ENCODE results near the gene HOXB2.
A peak's percentile ranks its signal among the peaks of the same experiment; 100 is the strongest.

HOXB2 gene

DNA sequence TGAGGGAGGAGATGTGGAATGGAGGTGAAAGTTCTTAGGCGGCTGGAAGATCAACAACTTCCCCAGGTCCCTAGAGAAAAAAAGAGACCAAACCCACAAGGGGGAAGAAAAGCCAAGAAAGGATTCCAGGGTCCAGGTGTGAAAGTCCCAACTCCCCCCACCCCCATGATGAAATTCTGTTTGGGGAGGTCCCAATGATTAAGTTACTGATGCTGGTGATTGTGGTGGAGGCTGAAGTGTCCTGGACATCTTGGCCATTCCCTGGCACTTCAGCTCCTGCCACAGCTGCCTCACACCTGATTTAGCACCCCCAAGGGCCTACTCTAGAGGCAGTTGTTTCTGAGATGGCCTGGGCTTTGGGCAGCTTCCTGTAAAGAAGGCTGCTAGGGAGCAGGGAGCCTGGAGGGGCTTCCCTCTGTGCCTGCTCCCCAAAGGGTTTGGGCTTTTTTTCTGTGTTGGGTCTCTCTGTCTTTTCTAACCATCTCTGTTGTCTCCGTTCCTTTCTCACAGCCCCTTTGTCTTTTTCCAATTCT is 20.2 kb upstream of the HOXB2 start:
- no peak for ATAC-seq

DNA sequence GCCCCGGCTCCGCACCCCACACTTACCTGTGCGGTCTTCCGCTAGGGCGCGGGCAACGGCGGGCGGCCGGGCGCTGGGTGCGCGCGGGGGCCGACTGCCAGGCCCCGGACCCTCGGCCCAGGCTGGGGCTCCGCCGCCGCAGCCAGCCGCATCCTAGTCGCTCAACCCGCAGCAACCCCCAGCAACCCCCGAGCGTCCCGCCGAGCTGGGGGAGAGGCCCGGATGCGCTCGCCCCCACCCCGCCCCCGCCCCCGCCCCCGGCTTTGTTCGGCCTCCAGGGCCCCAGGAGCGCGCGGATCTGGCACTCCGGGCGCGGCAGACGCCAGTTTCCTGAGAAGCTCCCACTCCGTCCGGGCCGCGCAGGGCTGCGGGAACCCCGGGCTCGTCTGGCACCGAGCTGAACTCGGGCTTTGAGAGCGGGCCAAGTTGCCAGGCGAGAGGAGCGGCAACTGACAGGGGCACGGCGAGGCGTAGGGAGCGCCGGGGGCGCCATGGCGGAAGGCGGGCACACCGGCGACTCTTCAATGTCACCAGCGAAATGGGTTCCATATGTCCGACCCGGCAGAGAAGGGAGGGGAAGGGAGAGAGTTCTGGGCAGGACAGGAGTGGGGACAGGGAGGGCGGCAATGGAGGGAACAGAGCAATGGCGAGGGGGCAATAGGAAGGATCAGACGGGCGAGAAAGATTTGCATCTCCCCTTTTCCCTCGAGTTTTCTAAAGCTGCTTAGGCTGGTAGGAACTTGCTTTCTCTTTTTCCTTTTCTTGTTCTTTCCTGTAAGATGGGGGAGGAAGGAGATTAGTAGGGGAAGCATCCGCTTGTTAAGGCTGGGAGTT is 19.5 kb upstream of the HOXB2 start:
- ATAC-seq: no peak

DNA sequence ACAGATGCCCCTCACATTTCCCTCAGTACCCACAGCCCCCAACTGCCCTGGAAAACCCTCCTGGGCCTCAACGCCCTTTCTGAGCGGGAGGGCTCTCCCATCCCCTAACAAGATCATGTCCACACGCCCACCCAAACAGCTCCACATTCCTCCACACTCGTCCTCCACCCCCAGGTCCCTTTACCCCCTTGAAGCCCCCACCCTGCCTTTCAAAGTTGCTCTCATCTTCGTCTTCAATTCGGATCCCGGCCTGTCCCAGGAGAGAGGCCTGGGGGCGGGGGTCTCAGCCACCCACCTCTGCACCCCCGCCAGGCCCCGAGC is 18.9 kb upstream of the HOXB2 start:
- ATAC-seq: no peak

DNA sequence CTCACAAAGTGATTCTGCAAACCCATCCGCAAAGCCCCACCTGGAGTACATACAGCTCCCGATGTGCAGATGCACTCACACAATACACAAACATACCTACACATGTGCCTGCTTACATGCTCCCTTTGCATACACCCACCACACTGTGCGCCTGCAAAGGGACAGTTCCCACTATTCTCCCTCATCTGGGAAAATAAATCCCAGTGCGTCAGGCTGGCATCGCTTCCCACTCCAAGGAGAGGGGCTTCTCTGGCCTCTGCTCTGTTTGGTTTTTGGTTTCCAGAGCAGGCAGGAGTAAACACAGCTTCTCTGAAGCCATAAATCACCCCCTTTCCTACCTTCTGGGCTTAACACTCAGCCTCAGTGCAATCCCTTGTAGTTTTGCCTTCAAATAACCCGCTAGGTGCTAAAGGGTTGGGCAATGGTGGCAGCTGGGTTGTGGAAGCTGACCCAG is 18.5 kb upstream of the HOXB2 start:
- ATAC-seq: no peak

DNA sequence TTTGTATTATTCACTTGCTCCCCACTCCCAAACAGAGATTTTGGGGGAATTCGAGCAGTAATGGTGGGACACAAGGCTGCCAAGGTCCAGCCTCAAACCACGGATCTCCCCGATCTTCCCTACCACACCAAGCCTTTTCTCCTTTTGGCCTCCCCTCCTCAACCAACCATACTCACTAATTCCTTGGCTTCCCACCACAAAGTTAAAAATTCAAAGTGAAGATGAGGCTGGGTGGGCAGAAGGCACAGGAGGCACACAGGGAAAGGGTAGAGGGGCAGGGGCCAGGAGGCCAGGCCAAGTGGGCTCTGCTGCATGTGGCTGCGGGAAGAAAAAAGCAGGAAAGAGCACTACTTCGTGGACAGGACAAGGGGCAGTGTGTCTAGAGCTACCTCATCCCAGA is 18.0 kb upstream of the HOXB2 start:
- ATAC-seq: no peak

DNA sequence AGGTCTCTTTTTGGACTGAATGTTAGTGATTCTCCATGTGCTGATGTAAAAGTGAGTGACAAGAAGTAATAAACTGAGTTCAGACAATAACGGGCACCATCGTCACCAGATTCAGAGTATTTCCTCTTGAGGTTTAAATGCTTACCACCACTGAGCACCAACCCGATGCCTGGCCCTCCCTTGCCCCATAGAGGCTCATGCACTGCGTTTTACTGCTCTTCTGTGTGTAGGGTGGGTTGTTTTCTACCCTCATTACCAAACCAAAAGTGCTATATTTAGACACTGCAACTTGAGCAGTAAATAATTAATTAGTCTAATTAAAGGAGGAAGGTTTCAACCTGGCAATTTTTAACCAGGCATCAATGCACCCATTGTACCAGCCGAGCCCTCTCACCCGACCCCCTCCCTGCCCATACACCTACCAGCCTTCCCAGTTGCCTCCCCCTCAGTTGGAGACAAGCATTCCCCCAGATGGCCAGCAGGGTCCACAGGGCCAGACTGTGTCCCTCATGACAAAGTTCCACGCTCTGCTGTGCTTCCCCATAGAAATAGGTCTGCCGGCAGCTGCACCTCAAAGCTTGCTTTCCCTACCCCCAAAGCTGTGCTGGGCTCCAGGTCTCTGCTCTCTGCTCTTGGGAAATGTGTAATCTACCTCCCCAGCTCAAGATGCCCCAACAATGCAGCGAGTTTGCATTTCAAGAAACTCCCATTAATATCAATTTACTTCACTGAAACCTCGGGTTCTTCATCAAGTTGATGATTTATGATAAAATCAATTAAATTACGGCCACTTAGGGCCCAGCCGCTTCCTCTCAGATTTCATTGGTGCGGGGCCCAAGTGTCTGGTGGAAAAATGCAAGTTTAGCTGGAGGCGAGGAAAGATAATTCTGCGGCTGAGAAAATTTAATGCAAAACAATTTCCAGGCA is 17.2 kb upstream of the HOXB2 start:
- peak in 1 of 2 donors; percentile 36 for ATAC-seq

DNA sequence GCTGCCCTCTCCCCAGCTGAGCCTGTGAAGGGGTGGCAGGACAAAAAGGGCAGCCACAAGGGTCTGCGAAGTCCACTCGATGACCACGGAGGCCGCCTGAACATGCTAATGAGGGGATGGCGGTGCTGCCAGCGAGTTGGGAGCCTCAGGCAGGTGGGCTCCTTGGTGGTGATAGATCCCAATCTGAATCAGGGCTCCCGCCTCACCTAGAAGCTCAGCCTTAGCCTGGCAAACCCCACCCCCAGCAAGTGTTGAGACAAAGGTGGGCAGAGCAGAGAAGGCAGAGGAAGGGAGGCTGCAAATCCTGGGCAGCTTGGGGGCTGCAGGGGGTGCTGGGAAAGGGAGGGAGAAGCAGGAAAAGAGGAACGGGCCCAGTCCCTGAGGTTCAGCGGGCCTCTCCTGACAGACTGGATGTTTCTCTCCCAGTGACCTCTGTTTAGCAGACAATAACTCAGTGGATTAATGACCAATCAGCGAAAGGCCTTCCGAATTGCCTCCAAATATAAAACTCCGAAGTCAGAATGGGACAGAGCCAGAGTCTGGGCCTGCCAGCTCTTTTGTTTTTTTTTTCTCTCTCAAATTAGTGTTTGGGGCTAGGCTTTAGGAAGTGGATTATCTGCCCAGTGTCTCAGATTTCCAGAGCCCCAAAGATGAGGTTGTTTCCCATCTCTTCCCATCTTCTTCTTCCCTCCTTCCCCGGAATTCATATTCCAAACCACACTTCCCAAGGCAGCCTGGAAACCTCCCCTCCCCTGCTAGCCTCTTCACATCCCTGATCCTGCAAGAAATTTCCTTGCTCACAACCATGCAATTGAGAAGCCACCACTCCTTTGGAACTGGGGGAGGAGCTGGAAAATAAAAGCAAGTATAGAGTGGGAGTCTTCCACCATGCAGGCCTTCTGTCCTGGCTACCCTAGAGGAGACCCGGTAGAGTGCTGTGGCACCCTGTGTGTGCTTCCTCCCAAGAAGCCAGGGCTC is 15.2 kb upstream of the HOXB2 start:
- no peak for ATAC-seq

DNA sequence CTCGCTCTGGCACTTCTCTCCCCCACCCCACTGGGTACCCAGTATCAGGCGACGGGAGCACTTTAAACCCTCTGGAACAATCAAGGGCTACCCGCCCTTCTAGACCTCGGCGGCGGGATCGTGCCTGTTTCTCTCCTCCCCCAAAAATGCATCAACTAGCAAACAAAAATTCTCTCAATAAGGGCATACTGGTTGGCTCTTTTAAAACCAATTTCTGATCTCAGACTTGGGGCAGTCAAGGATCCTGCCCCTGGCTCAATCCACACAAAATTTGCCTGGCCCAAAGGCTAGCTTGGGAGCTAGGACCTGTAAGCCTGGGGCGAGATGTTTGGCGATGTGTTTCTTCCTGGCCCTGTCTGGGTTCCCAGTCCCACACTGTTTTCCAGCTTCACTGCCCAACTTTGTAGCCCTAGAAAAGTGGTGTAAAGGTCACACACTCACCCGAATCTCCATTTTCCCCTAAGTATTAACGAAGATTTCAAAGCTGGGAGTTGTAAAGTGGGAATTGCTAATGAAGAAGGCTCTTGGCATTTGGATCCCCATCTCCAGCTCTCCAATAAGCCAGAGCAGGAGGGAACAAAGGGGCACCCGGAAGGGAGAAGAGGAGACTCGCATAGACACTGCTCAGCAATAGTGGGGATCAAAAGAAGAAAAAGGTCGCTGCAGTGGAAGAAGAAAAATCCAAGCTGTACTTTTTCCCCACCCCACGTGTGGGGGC is 14.4 kb upstream of the HOXB2 start:
- ATAC-seq: no peak

DNA sequence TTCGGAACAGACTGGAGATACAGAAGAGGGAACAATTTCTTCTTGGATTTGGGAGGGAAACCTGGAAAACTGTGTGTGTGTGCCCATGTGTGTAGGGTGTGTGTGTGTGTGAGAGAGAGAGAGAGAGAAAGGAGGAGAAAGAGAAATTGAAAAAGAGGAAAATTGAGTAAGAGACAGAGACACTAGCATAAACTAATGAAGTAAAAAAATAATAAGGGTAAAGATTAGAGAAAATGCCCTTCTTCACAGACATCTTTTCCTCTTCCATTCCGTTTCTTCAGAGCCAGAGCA is 13.9 kb upstream of the HOXB2 start:
- ATAC-seq: no peak

DNA sequence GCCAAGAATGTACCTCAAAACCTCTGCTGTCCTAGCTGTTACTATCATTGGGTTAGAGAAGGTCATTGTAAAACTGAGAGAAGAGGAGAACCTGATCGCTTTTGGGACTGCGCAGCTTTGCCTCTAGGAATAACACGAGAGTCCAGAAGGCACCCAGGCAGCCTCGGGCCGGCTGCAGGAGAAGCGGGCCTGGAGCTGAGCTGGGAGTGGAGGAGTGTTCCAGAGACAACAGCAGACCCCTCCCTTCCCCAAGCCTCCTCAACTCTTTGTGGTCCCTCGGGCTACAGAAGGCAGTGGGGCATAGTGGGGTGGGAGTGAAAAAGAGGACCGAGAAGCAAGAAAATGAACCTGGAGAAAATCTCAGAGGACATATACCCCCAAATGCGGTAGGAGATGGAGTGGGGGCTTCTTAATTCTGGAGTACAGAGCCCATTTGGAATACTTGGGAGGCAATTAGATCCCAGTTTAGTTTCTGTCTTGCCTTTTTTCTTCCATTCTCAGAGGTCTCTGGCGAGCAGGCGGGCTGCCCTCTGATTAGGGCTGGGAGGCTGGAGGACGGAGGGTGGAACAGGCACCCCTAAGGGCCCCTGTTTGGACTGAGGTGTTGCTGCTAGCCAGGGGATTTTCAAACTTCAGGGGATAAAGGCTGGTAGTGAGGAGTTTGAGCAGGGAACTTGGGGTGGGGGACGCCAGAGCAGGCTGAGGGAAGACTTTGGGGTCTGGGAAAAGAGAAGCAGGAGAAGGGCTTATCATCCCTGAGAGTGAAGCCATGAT is 13.3 kb upstream of the HOXB2 start:
- no peak for ATAC-seq

DNA sequence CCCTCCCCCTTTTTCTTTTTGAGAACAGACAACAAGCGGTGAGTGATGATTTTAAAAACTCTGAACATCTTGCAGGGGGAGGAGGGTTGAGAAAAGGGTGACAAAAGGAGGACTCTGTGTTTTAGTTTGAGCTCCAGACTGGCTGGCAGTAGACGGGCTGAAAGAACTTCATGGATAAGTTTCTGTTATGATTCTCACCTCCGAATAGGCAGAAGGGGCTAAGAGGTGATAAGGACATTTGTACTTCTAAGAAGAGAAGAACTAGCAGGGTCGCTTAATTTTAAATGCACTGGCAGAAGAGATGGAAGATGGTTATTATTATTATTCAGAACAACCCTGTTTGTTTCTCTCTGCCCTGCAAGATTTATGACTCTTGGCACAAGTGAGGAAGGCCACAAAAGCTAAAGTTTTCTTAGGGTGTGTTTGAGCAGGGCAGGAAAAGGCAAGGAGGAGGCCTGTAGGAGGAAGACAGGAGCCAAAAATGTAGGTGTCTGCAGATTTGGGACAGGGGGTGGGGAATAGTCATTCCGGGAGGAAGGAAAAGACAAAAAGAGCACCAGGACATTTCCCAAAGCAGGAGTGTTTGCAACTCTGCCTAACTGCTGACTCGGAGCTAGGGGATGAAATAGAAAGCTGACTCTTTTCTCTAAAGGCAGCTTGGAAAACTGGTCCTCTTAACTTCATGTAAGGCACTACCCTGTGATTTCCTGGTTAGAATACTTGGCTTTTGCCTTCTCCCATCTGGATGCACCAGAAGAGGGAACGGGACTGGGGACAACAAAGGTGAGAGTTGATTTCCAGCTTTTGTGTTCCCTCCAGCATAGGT is 11.9 kb upstream of the HOXB2 start:
- ATAC-seq: no peak

DNA sequence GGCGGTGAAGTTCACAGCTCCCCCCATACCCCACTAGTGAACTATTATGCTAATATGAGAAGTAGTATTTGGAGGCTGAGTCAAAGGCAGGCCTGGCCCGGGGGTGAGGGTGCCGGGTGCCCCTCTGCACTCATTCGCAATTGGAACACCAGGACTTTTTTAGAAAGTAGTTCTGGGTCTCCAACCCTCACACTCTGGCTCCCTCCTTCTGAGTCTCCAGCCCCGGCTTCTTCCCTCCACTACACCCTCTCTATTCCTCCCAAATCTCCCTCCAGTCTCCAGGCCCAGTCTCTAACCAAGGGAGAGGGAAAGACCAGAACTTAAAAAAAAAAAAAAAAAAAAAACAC is 11.3 kb upstream of the HOXB2 start:
- no peak for ATAC-seq

DNA sequence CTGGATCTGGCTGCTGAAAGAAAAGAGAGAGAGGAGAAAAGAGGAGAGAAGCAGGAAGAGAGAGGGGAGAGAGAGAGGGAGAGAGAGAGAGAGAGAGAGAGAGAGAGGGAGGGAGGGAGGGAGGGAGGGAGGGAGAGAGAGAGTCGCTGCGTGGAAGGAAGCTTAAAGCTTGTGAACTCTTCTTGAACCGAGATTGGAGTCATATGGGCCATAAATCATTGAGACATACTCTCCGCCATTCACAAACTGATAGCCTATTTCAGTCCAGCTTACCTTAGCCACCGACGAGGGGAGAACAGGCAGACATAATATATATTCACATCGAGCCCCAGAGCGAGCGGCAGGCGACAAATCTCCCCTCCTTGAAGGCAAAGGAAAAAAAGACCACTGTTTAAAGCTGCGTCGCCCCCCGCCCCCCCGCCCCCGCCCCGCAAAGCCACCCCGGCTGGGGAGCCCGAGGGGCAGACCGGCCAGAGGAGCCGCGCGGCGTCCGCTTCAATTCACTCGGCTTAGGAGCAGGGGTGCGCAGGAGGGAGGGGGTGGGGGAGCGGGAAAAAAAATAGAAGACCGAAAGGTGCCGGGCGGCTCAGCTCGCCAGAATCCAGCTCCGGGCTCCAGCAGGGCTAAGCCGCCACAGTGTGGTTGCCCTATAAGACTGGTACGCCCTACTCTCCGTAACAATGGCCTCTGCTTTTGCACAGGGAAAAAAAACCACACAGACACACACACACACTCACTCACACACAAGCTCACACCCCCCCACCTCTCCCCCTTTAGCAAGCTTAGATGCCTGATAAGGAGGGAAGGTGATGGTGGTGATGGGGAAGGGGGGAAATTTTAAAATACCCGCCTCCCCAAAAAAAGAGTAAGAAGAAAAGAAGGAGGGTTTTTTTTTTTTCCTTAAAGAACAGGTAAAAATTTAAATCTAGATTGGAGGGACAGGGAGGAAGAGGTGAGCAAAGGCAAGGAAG is 10.6 kb upstream of the HOXB2 start:
- ATAC-seq: peak; percentile 32 to 38

DNA sequence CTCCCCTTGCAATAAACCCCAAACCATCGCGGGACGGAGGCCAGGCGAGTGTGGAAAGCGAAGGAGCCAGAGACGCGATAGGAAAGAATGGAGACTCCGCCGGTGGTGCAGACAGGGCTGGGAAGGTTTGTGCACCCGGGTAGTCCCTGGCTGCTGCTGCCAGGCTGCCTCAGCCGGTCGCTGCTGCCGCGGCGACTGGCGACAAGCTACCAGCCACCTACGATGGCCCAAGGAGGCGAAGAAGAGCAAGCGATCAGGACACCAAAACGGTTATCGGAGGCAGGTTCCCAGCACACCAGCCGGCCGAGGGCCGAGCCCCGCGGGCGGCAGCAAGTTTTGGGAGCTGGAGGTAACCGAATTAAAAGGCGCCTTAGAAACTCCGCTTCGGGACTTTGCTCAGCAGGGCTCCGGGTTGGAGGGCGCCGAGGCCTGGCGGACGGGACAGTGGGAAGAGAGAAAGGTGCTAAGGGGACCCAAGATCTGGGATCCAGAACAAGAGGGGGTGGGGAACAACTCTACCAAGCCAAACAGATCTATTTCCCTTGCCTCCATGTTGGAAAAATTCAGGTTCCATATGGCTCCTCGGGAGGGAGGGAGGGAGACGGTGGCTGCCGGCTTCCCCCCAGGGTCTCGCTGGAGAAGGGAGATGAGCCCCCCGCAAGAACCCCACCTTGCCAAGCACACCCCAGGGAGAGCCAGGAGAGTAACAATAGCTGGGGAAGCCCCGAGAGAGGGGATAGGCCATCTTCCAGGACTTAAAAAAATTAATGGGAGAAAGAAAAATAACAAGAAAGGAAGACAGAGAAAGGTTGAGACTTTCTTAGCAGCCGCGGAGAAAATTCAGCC is 9.7 kb upstream of the HOXB2 start:
- ATAC-seq: no peak

DNA sequence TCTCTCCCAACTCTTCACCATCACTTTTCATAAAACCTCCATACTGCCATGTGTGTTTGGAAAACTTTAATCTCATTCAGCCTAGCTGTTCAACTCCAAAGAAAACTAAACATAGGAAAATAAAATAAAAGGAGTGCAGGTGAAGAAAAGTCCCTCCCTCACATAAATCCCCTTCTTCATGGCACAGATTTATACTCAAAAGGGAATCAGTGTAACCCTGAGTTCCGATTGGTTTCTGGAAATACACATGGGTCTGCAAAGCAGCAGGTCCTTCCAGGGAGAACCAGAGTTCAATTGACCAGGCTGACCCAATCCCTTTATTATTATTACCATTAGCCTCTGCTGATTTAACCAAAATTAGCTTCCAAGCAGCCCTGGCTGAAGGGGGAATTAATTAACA is 8.9 kb upstream of the HOXB2 start:
- no peak for ATAC-seq

DNA sequence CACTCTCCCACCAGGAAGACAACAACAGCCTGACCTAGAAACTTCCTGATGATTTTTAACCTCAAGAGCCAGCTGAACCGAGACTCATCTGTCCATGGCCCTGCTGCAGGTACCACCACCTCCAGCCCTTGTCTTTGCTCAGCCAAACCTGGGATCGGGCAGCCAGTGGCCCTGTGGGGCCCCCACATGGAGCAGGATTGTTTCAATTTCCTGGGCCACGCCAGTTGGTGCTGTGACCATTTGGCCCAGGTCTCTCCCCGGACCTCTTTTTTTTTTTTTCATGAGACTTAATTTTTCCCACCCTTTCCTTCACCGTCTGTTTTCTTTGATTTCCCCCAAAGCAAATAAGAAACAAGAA is 8.3 kb upstream of the HOXB2 start:
- no peak for ATAC-seq

DNA sequence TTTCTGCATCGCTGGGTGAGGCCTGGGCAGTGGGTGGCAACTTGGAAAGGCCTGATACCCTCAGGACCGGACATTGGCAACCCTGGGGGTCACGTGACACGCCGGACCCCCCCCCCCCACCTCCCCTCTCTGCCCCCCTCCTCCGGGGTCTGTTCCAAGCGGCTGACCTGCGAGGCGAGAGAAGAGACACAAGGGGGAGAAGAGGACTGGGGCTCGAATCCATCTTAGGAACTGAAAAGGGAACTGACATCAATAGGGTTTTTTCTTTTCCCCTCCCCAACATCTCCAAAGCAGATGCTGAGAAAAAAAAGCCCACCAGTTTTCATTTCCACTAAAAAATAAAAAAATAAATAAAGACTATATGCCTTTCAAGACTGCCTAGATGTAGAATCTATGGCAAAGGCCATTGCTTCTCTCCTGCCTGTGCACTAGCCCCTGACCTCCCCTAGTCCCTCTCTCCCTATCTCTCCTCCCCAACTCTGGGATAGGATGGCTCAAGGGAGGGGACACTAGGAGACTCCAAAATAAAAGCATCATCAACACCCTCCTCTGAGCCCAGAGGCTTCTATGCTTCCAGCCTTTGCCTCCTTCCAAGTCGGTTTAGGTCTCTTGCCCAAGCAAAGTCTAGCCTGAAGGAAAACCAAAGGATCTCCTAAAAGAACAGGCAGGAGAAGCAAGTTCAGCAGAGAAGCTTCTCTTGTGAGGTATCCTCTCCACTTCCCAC is 7.7 kb upstream of the HOXB2 start:
- no peak for ATAC-seq
